ENCODE results near the gene FYCO1. TPM values are rescaled to one million over a fixed set of nuclear protein-coding genes. Genes with fewer than 3 reads are reported as not detected.
A peak's percentile ranks its signal among the peaks of the same experiment; 100 is the strongest.

The FYCO1 gene
- total RNA-seq, 1 donor from 2014 or later = 35.8 TPM

DNA sequence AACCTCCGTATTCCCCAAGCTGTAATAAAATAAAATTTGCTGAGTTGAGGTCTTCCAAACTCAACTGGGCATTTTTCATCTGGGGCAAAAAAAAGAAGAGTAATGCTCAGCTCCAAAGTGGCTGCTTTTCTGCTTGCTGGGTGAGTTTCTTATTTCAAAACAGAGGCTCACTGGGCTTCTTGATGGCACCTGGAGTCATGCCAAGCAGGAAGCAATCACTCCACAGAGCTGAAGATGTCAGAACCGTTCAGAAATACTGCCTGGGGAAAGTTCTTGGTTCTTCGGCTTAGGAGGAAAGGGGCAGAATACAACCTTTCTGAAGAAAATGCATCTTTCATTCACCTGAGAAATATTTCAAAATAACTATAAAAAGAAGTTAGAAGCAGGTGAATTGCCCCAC, 105.2 kb downstream of the FYCO1 start:
- DNase-seq (ENCODE audit: low read depth) = peak; percentile 30

GRCh38 chr3:45889337-45889736, 106.3 kb downstream of the FYCO1 start:
- no peak for DNase-seq (ENCODE audit: low read depth)

DNA sequence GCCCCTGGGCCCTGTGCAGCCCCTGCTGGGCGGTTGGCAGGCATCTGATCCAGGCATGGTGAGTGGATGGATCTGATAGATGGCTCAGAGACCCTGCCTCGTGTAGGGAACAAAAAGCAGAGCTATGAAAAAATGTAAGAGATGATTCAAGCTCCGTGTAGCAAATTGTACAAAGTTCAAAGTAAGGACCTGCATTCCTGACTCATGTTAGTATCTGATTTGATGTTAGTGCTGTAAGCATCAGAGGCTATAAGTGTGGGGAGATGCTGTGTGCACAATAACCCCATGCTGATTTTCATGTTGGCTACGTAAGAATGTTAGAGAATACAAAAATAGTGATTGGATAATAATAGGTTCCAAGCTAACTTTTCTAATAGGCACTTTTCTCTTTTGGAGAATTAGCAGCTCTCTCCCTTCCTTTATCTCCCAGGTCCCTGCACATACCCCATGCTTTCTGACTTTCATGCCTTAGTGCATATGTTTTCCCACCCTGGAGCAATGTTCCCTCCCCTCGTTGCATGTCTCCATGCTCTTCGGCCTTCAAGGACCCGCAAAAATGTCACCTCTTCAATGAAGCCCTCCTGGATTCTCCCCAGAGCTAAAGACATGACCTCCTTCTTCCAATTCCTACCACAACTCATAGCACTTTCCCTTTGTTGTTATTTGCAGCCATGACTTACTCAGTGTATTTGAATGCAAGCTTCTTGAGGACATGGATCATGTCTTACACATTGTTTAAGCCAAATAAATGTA, 107.7 kb downstream of the FYCO1 start:
- DNase-seq (ENCODE audit: low read depth) = no peak

DNA sequence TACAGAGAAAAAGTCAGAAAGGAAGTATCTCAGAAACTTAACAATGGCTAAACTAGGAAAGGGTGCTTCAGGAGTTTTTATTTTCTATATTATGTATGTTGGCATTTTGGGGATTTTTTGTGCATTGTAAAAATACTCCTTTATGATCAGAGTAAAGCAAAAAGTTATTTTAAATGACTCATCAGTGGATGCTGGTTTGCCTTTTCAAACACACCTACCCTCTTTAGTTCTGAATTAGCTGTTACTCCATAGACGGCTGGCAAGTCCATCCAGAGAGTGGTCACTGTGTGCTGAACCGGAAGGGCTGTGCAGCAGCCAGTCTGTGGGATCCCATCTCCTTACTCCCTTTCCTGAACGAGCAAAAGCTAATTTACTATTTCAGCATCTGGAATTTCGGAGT, 108.3 kb downstream of the FYCO1 start:
- no peak for DNase-seq (ENCODE audit: low read depth)

DNA sequence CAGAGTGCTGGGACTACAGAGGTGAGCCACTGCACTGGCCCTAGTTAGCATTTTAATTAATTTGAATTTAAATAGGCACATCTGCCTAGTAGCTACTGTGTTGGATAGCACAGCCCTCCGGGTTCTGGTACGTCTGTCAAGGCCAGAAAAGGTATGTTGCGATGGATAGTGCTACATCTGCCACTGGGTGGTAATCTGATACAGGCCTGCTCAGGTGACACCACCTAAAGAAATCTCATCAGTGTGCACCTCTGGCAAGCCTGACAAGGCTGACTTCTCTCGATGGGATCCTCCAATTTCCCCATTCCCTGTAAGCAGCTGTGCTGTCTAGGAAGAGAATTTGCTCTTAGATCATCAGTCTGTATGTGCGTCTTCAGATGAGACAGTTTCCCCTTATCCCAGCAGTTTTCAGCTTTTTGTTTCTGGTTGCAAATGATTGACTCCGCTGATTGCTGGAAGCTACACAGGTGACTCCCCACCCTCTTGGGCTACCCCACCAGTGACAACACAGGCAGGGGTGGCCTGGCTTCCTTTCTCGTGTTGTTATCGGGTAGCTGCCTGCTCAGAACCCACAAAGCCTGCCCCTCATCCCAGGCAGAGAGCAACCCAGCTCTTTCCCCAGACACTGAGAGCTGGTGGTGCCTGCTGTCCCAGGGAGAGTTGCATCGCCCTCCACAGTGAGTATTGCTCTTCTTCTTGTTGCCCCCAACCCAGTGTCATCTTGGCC, 109.5 kb downstream of the FYCO1 start, which contains the start of gene CCR9:
CCR9 (plus strand) TSS at position 565 of the 727 bp plus-strand sequence. CDS start 8,391 bp downstream, outside the sequence.
- no peak for DNase-seq (ENCODE audit: low read depth)

GRCh38 chr3:45884368-45885201, 111.0 kb downstream of the FYCO1 start:
- DNase-seq (ENCODE audit: low read depth) = no peak

DNA sequence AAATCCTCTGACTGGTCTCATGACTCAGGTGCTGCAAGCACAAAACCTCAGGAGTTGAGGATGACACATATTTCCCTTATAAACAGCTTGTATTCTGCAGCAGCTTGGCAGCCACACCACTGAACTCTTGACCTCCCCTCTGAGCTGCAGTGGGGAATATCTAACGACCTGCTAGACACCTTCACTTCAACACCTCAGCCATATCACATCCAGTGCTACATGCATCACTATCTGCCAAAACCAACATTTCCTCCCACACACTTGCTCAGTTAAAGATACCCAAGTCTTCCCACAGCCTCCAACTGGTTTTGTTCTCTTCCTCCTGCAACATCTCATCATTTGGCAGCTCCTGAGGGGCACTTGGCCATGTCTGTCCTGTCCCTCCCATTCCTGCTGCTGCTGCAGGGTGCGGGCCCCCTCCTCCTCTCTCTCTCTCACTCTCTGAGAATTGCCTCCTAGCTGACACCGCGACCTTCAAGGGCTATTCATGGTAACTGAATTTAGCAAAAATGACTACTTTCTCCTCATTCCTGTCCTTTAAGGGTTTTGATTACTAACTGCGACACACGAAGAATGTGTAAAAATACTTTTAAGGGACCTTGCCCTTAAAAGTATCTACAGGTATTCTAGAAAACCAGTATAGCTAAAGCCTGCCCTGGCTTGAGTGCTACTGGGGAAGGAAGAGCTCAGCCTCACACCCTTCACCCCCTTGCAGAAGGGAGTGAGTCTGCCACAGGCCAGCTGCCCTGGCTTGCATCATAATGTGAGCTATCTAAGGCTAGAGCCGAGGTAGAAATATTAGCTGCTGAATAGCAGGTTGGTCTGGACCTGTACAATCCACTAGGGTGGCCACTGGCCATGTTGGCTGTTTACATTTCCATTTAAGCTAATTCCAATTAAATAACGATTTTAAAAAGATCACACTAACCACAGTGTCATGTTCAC, 114.3 kb downstream of the FYCO1 start:
- peak; percentile 27 for DNase-seq (ENCODE audit: low read depth)

- no peak for DNase-seq (ENCODE audit: low read depth)
These were observed 114.9 kb downstream of the FYCO1 start for GRCh38 chr3:45880725-45881077.

DNA sequence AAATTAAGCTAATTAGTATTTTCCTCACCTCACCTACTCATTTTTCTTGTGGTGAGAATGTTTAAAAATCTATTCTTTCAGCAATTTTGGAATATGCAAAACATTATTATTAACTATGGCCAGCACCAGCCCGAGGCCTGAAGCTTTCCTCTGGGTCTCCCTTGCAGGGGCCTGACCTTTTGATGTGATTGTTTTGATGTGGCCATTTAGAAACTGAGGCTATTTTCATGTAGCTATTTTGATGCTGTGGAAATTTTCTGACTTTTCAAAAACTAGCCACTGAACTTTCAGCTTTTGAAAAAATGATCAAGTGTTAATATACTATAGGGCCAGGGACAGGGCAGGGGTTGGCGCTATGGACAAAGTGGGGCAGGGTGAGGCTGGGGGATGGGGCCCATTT, 117.5 kb downstream of the FYCO1 start:
- DNase-seq (ENCODE audit: low read depth) = no peak

DNA sequence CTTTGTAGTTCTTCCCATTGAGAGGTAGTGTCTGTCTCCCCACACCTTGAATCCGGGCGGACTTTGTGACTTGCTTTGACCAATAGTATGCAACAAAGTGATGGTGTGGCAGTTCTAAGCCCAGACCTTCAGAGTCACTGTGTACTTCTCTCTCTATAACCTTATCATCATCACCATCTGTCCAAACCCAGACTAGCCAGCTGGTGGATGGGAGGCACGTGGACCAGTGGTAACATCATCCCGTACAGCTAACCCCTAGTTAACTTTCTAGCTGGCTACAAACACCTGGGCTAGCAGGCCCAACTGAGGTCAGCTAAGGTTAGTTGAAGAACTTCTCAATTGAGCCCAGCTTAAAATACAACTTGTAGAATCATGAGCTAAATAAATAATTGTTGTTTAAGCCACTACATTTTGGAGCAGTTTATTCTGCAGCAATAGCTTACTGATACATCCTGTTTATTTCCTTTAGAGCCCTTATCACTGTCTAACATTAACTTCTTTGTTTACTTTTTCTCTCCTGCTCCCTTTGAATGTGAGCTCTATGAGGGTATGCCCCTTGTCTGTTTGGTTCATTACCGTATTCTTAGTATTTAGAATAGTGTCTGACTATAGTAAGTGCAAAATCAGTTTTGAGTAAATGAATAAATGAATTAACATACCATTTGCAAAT, 120.8 kb downstream of the FYCO1 start:
- peak; percentile 11 for DNase-seq (ENCODE audit: low read depth)

GRCh38 chr3:45873638-45874037, 122.0 kb downstream of the FYCO1 start:
- no peak for DNase-seq (ENCODE audit: low read depth)

DNA sequence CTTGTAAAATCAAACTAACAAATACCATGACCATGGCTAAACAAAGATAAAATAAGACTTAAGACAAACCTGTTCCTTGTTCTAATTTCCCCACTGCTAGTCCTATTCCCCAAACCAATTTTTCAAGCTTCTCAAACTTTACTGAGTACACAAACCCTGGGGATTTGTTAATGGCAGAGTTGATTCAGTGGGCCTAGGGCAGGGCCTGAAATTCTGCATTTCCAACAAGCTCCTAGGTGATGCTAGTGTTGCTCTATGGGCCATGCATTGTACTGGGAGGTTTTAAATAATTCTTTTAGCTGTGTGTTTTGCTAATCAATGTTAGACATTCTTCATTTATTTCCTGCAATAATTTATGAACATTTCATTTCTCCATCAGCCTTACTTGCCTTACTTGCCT, 122.6 kb downstream of the FYCO1 start:
- DNase-seq (ENCODE audit: low read depth) = no peak

DNA sequence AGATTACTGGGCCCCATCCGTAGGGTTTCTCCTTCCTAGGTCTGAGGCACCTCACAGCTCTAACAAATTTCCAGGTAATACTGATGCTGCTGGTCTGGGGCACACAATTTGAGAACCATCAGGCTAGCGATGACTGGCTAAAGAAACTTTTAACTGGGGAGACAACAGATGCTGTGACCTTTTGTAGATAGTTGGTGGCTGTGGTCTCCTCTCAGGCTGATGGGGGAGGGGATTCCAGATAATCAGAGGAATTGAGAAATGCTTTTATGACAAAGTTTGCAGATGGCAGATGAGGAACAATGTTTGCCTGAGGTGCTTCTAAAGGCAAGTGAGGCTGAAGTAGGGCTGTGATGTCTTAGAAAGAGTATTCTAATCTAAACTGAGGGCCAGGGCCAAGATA, 123.1 kb downstream of the FYCO1 start:
- no peak for DNase-seq (ENCODE audit: low read depth)

- no peak for DNase-seq (ENCODE audit: low read depth)
These were observed 123.8 kb downstream of the FYCO1 start for GRCh38 chr3:45871780-45872179.

GRCh38 chr3:45870099-45870498, 125.5 kb downstream of the FYCO1 start:
- no peak for DNase-seq (ENCODE audit: low read depth)

DNA sequence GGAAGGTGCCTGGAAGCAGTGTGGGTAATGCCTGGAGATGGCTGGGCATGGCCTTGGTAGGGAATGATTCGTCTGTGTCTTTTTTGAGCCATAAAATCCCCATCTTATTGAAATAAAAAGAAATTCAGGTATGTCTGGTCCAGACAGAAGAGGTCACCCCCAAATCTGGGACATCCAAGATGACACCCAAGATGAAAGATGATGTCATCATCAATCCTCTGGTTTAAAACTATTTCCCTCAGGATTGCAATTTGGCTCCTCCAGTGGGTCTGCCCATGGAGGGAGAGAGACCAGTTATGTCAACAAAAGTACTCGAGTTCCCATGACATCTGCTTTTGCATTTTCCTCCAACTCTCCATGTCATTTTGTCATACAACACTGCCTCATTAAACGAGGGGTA, 126.0 kb downstream of the FYCO1 start:
- DNase-seq (ENCODE audit: low read depth) = no peak

DNA sequence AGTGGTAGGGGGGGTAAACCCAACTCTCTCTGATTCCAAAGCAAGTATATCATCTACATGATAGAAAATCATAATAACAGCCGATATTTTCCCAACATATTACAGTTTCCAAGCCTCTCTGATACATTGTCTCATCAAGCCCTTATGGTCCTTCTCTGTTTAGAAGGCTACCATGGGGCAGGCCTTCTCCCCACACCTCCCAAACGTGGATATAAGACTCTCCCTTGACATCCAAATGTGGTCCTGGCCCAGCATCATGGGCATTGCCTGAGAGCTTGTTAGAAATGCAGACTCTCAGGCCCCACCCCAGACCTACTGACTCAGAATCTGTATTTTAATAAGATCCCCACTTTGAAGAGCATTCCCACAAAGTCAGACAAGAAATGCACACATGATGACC, 127.0 kb downstream of the FYCO1 start:
- no peak for DNase-seq (ENCODE audit: low read depth)

GRCh38 chr3:45868213-45868612, 127.4 kb downstream of the FYCO1 start:
- DNase-seq (ENCODE audit: low read depth) = no peak

Measured in myocyte (in vitro differentiated cells).